NCI-H1436 treated with DMSO at 0.1 percent for 48 hours (cell line): Measurements from ENCODE around the gene SHISA4.
"Not testable (repeated sequence)": the region's sequence is repeated elsewhere in the genome, so short reads cannot be mapped to it uniquely, and the experiment has no call there.

Source experiments
- DNase-seq: peaks from one replicate; lab custom pipeline; 2025; lab: John Stamatoyannopoulos, UW

SHISA4 gene

DNA sequence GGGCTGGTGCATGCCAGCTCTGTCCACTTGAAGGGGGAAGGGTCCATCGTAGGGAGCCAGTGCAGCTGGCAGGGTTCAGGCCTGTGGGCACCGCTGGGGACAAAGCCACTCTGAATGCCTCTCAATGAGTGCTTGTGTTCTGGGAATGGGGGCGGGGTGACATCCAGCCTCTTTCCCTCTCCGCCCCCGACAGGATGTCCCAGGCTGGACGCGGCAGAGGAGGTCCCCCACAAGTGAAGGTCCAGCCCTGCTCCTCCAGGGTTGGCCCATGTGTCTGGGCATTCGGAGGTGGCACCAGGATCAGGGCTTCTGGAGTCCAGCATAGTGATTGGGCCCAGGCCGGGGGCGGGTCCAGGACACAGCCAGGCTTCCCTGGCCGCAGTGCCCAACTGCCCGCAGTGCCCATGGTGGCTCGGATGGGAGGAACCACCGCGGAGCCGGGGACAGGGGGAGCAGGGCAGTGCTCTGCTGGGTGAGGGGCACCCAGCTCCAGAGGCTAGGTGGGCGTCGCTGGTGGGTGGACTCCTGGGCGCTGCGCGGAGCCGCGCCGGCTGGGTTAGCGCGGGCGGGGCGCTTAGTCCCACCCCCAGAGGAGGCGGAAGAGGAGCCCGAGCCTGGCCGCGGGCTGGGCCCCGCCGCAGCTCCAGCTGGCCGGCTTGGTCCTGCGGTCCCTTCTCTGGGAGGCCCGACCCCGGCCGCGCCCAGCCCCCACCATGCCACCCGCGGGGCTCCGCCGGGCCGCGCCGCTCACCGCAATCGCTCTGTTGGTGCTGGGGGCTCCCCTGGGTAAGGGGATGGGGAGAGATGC lies at the start of gene SHISA4:
Gene SHISA4, plus strand, starts transcription at position 617 of the 808 bp plus-strand sequence. Its CDS starts 97 bp downstream, at position 714.
- DNase-seq = no peak

- DNase-seq = not testable (repeated sequence)
Measured at GRCh38 chr1:201839089-201839488, 49.6 kb upstream of the SHISA4 start.

- DNase-seq = no peak
Measured at GRCh38 chr1:201840055-201840454, 48.6 kb upstream of the SHISA4 start.

DNA sequence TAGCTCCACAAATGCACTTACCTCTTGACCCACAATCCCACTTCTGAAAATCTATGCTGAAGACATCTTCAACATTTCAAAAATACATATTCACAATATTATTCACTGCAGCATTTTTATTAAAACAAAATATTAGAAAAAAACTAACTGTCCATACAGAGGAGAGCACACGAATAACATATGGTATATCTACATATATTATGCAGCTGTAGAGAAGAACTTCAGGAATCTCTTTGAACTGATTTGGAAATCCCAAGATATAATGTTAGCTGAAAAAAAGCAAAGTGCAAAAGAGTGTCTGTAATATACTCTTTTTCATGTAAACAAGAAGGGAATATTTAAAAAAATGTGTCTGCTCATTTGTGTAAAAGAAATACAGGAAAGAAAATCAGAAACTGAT lies 48.2 kb upstream of the SHISA4 start:
- DNase-seq = no peak

- DNase-seq = no peak
Measured at GRCh38 chr1:201841265-201841912, 47.3 kb upstream of the SHISA4 start.

- DNase-seq = no peak
Measured at GRCh38 chr1:201842472-201843027, 46.1 kb upstream of the SHISA4 start.

DNA sequence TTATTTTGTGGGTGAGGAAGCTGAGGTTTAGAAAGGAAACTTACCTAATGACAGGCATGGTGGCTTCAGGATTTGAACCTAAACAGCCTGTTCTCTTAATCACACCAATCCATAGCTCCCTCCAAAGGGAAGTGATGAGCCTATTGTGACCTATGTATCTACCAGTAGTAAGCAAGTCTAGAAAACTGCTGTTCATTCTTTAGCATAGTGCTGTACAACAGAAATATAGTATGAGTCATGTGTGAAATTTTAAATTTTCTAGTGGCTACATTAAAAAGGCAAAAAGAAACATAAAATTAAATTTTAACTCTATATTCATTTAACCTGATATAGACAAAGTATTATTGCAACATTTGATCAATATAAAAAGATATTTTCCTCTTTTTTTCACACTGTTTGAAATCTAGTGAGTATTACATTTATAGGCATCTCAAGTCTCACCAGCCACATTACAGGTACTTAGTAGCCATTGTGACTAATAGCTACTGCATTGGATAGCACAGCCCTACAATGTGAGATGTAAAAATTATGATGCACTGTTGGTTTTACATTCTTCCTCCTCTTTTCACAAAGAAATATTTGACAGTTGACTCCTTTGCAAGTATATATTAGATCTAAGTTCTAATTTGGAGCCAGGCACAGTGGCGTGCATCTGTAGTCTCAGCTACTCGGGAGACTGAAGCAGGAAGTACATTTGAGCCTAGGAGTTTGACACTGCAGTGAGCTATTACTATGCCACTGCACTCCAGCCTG lies 43.2 kb upstream of the SHISA4 start:
- no peak for DNase-seq

- DNase-seq = no peak
Measured at GRCh38 chr1:201847150-201847549, 41.5 kb upstream of the SHISA4 start.

DNA sequence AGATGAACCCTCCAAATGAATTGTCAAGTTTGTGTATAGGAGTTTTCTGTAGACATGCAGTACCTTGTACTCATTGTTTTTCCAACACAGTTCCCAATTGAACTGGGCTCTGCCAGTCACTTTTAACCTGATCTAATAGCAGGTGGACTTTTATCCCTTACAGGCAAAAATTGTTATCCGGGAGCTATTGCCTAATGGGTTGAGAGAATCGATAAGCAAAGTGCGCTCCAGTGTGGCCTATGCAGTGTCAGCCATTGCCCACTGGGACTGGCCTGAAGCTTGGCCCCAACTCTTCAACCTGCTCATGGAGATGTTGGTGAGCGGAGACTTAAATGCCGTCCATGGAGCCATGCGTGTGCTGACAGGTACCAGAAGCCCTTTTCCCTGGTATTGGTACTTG lies 40.5 kb upstream of the SHISA4 start:
- no peak for DNase-seq

DNA sequence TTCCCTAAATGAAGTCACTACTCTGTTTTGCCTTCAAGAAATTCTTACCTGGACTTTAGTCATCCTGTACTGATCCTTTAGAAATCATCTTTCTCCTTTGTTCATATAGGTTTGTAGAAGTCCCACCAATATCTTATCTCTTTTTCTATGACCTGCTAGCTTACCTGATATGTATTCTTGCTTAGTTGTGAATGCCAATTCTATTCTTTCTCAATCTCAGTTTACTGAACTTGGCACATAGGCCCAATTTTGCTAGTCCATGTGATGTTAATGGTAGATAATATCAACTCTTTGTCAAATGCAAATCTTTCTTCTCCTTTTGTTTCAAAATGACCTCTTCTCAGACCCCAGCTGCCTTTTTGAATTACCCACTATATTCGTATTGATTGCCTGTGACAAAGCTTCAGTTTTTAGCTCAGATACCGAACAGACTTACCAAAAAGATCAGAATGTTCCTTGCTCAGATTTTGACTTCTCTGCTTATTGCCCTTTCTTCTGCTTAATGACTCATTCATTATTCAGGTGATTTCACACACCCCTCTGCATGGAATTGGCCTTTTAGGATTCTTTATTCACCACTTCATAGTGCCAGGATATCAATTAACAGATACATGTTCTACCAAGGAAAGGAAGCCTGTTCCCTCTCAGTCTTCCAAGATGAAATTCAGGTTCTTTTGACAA lies 39.2 kb upstream of the SHISA4 start:
- DNase-seq = no peak

DNA sequence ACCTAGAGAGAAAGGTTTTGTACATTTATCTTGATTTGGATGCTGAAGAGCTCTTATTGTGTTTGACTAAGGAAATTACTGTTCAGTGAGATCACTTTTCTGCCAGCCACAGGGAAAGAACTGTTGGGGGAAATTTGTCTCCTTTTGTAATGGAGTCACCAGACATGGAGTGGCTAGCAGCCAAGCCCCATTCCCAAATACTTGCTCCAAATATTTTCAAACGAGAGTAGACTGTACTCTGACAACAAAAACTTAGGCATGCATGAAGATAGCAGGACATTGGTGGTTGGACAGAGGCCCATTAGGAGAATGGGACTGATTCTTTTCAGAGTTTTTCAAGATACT lies 38.7 kb upstream of the SHISA4 start:
- DNase-seq = no peak

DNA sequence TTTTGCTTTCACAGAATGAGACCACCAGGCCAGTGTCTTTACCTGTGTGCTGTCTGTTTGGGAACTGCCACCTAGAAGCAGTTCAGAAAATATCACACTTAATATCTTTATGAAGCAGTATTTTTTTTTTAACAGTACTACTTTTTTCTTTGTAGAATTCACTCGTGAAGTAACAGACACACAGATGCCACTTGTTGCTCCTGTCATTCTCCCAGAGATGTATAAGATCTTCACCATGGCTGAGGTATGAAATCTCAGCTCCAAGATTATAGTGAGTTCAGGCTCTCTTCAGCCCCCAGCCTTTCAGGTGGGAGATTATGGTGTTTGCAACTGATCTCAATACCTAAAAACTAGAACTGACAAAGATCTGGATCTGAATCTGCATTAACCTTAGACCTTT lies 36.7 kb upstream of the SHISA4 start:
- DNase-seq = no peak

- not testable (repeated sequence) for DNase-seq
Measured at GRCh38 chr1:201856722-201857121, 32.0 kb upstream of the SHISA4 start.

- DNase-seq = no peak
Measured at GRCh38 chr1:201859424-201859823, 29.3 kb upstream of the SHISA4 start.

DNA sequence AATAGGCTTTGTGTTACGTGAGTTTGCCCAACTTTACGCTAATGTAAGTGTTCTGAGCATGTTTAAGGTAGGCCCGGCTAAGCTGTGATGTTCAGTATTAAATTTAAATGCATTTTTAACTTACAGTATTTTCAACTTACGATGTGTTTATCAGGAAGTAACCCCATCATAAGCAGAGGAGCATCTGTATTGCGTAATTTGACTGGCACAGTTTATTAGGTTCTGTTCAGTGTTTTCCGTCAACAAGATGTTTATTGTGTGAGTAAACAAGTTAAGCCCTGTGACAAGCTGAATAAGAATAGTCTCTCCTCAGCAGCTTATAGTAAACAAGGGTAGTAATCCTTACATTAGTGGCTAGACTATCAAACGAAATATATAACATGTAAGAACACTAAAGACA lies 27.2 kb upstream of the SHISA4 start:
- DNase-seq = no peak

- no peak for DNase-seq
Measured at GRCh38 chr1:201870397-201870796, 18.3 kb upstream of the SHISA4 start.

DNA sequence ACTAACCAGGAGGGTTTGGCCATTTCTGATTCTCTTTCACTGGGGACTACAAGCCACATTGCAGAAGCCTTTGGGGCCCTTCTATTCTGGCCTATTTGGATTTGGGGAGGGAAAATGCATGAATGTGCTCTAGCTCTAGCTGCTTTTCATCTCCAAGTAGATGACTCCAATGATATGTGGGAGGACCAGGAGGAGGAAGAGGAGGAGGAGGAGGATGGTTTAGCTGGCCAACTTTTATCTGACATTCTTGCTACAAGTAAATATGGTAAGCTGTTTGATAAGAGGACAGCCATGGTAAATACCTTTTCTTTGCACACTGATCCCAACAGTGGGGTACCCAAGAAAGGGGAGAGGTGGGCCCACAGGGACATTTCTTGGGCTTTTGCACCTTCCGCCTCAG lies 14.0 kb upstream of the SHISA4 start:
- DNase-seq = no peak

- no peak for DNase-seq
Measured at GRCh38 chr1:201876148-201876818, 12.4 kb upstream of the SHISA4 start.

DNA sequence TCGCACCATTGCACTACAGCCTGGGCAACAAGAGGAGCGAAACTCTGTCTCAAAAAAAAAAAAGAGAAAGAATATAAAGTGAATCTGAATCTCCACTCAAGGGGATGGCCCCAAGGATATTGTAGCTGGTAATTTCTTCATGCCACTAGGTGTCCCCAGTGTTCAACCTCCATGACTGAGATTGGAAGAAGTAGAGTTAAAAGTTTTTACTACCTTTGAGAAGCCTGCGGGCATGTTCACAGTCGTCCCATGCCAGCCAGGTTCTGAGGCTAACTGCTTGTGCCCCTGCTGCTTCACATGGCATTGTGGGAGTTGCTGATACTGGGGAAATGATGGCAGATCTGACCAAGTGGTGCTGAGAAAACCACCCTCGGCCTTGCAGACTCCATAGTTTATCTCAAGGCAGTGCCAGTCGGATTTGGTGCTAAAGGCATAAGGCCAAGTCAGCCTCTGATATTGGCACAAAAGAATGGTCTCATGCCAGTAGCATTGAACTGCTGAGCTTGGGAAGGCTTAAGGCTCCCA lies 10.8 kb upstream of the SHISA4 start:
- no peak for DNase-seq

GRCh38 chr1:201880928-201881571 lies 7.6 kb upstream of the SHISA4 start:
- no peak for DNase-seq

DNA sequence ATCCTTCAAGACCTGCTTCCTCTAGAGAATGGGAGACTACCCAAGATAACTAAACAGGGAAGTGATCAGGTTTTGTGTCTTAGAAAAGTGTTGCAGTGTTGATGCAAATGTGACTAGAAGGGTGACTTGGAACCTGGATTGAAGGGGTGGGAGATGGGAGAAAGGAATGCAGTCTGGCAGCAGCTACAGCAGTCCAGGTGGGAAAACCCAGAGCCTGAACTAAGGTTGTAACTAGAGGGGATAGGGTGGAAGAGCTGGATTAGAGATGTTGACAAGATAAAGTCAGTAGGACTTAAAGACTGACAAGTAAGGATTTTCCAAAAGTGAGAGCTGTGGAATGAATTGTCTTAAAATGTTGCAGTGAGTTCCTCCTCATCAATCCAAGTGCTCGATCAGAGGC lies 7.1 kb upstream of the SHISA4 start:
- DNase-seq = no peak
